K562 (cell line): ENCODE data around the gene GPR107. TPM values are rescaled to one million over a fixed set of nuclear protein-coding genes. Genes with fewer than 3 reads are reported as not detected.

Experiments used
- BACH1 ChIP-seq: fragments of 200-800 bp; sonication (Bioruptor generic); IDR thresholded peaks from 2 replicates; pipeline ENCODE4 v1.6.1; 2016; ENCODE audit warnings: missing genetic modification characterization, missing compliant biosample characterization
- BCL6 ChIP-seq: fragments of 250-450 bp; sonication (Bioruptor Pico); IDR thresholded peaks from 2 replicates; pipeline ENCODE4 v1.4.0; 2020
- C11orf30 ChIP-seq: fragments of 450-650 bp; IDR thresholded peaks from 2 replicates; pipeline ENCODE4 v1.6.1; 2016; ENCODE audit warnings: low read depth, mild to moderate bottlenecking
- E2F3 ChIP-seq: fragments of 250-450 bp; sonication (Bioruptor Pico); IDR thresholded peaks from 2 replicates; pipeline ENCODE4 v1.4.0; 2020; ENCODE audit warnings: mild to moderate bottlenecking
- EHMT2 ChIP-seq: fragments of 450-650 bp; IDR thresholded peaks from 2 replicates; pipeline ENCODE4 v1.6.1; 2018; ENCODE audit warnings: antibody characterized with exemption
- GABPB2 ChIP-seq: fragments of 250-450 bp; sonication (Bioruptor Pico); conservative IDR thresholded peaks from 2 replicates; pipeline ENCODE4 v1.5.1; 2021; ENCODE audit warnings: mild to moderate bottlenecking
- HDAC2 ChIP-seq: fragments of 450-650 bp; IDR thresholded peaks from 2 replicates; pipeline ENCODE4 v1.6.1; 2016; ENCODE audit warnings: mild to moderate bottlenecking
- KDM1A ChIP-seq, 2 experiments: fragments of 450-650 bp; IDR thresholded peaks; 2 replicates each; pipeline ENCODE4 v1.6.1; 2016; ENCODE audit warnings: mild to moderate bottlenecking in 2 of 2
- NFIC ChIP-seq: fragments of 450-650 bp; IDR thresholded peaks from 2 replicates; pipeline ENCODE4 v1.6.1; 2017; ENCODE audit warnings: mild to moderate bottlenecking, inconsistent platforms
- PCBP2 ChIP-seq: fragments of 200-400 bp; formaldehyde crosslinking; IDR thresholded peaks from 2 replicates; pipeline ENCODE4 v1.6.1; 2018; ENCODE audit warnings: low read length, low read depth, mild to moderate bottlenecking, moderate library complexity; ENCODE audit not compliant: poor library complexity, severe bottlenecking
- RB1 ChIP-seq: fragments of 450-650 bp; IDR thresholded peaks from 2 replicates; pipeline ENCODE4 v1.6.1; 2017; ENCODE audit warnings: low read depth, mild to moderate bottlenecking
- SMARCC2 ChIP-seq: fragments of 450-650 bp; IDR thresholded peaks from 2 replicates; pipeline ENCODE4 v1.6.1; 2017; ENCODE audit warnings: antibody characterized with exemption, moderate library complexity, mild to moderate bottlenecking, low read depth
- SMC3 ChIP-seq: conservative IDR thresholded peaks from 2 replicates; pipeline ENCODE4 v1.6.1; 2011; ENCODE audit warnings: low read depth, low read length, improper control_type of control experiment; ENCODE audit not compliant: insufficient read depth
- TAL1 ChIP-seq: fragments of 450-650 bp; IDR thresholded peaks from 2 replicates; pipeline ENCODE4 v1.6.1; 2016; ENCODE audit warnings: mild to moderate bottlenecking
- THRA ChIP-seq: fragments of 450-650 bp; IDR thresholded peaks from 2 replicates; pipeline ENCODE4 v1.6.1; 2017; ENCODE audit warnings: mild to moderate bottlenecking, moderate library complexity
- polyA plus RNA-seq, 8 experiments: library from polyadenylated mRNA; depleted of rRNA in 4 of 8; stranded (reverse) in 5 of 8; unstranded in 3 of 8; fragments of >200 nt; fragmentation: Nextera tagmentation in 2 of 8; fragmentation: Illumina TruSeq in 1 of 8; extraction: Ambion mirVana in 2 of 8; extraction: Trizol in 1 of 8; gene quantifications; 2 replicates each; pipeline versions ENCODE4 v1.2.1 to v1.2.3, GENCODE V29; 2011 to 2014; ENCODE audit warnings: inconsistent platforms in 1 of 8, missing spikeins in 1 of 8
- total RNA-seq, 7 experiments: library from RNA; depleted of rRNA in 6 of 7; stranded (reverse); fragments of >200 nt in 6 of 7; fragmentation: Illumina TruSeq in 2 of 7; extraction: Trizol in 2 of 7; gene quantifications; 2 replicates each; pipeline versions ENCODE4 v1.2.1 to v1.2.3, GENCODE V29; 2011 to 2021; ENCODE audit warnings: low replicate concordance in 1 of 7
- TF ChIP-seq, protein P1 (sequence below): fragments of 250-450 bp; sonication (Bioruptor Pico); IDR thresholded peaks from 2 replicates; pipeline ENCODE4 v1.4.0; 2020
- TF ChIP-seq, protein P2 (sequence below), 2 experiments: fragments of 450-650 bp in 1 of 2; sonication (generic) in 1 of 2; formaldehyde crosslinking in 1 of 2; IDR thresholded peaks in 1 of 2; conservative IDR thresholded peaks in 1 of 2; 2 replicates each; pipeline versions ENCODE4 v1.6.1 to v1.8.1; 2016 to 2023; ENCODE audit warnings: mild to moderate bottlenecking in 2 of 2, moderate library complexity in 2 of 2, inconsistent platforms in 1 of 2, missing genetic modification reagents in 1 of 2
- TF ChIP-seq, protein P3 (sequence below): fragments of 450-650 bp; IDR thresholded peaks from 2 replicates; pipeline ENCODE4 v1.6.1; 2014; ENCODE audit warnings: low read depth, mild to moderate bottlenecking, moderate library complexity, borderline replicate concordance

GPR107 gene
- total and polyA plus RNA-seq, 9 of the 15 experiments (the other 6 are each of a cell fraction or from before 2014, with no cell fraction given): 3.2 to 34.6 (median 14.4) TPM

GRCh38 chr9:130128733-130129431, 75.2 kb downstream of the GPR107 start (continued):
- no peak for TF ChIP-seq BACH1 (tag)
- no peak for TF ChIP-seq EHMT2
- TF ChIP-seq THRA: no peak
- TF ChIP-seq SMC3: no peak
- TF ChIP-seq, protein P1, sequence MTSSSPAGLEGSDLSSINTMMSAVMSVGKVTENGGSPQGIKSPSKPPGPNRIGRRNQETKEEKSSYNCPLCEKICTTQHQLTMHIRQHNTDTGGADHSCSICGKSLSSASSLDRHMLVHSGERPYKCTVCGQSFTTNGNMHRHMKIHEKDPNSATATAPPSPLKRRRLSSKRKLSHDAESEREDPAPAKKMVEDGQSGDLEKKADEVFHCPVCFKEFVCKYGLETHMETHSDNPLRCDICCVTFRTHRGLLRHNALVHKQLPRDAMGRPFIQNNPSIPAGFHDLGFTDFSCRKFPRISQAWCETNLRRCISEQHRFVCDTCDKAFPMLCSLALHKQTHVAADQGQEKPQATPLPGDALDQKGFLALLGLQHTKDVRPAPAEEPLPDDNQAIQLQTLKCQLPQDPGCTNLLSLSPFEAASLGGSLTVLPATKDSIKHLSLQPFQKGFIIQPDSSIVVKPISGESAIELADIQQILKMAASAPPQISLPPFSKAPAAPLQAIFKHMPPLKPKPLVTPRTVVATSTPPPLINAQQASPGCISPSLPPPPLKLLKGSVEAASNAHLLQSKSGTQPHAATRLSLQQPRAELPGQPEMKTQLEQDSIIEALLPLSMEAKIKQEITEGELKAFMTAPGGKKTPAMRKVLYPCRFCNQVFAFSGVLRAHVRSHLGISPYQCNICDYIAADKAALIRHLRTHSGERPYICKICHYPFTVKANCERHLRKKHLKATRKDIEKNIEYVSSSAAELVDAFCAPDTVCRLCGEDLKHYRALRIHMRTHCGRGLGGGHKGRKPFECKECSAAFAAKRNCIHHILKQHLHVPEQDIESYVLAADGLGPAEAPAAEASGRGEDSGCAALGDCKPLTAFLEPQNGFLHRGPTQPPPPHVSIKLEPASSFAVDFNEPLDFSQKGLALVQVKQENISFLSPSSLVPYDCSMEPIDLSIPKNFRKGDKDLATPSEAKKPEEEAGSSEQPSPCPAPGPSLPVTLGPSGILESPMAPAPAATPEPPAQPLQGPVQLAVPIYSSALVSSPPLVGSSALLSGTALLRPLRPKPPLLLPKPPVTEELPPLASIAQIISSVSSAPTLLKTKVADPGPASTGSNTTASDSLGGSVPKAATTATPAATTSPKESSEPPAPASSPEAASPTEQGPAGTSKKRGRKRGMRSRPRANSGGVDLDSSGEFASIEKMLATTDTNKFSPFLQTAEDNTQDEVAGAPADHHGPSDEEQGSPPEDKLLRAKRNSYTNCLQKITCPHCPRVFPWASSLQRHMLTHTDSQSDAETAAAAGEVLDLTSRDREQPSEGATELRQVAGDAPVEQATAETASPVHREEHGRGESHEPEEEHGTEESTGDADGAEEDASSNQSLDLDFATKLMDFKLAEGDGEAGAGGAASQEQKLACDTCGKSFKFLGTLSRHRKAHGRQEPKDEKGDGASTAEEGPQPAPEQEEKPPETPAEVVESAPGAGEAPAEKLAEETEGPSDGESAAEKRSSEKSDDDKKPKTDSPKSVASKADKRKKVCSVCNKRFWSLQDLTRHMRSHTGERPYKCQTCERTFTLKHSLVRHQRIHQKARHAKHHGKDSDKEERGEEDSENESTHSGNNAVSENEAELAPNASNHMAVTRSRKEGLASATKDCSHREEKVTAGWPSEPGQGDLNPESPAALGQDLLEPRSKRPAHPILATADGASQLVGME (CRISPR knock-in tag): no peak
- no peak for TF ChIP-seq E2F3
- no peak for TF ChIP-seq HDAC2
- TF ChIP-seq KDM1A (IDR thresholded peaks at IDR 0.05): peak; percentile 43 to 67; a peak in 3 of 4 replicates
- TF ChIP-seq, protein P2, sequence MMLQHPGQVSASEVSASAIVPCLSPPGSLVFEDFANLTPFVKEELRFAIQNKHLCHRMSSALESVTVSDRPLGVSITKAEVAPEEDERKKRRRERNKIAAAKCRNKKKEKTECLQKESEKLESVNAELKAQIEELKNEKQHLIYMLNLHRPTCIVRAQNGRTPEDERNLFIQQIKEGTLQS (IDR thresholded peaks at IDR 0.05): peak; percentile 65; the same call in 1 of the 2 replicates
- TF ChIP-seq, protein P2 (CRISPR knock-in tag; conservative IDR thresholded peaks at IDR 0.05): no peak
- TF ChIP-seq C11orf30: peak; percentile 25
- TF ChIP-seq, protein P3, sequence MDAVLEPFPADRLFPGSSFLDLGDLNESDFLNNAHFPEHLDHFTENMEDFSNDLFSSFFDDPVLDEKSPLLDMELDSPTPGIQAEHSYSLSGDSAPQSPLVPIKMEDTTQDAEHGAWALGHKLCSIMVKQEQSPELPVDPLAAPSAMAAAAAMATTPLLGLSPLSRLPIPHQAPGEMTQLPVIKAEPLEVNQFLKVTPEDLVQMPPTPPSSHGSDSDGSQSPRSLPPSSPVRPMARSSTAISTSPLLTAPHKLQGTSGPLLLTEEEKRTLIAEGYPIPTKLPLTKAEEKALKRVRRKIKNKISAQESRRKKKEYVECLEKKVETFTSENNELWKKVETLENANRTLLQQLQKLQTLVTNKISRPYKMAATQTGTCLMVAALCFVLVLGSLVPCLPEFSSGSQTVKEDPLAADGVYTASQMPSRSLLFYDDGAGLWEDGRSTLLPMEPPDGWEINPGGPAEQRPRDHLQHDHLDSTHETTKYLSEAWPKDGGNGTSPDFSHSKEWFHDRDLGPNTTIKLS: no peak
- TF ChIP-seq NFIC: no peak
- TF ChIP-seq GABPB2: no peak
- no peak for TF ChIP-seq PCBP2
- no peak for TF ChIP-seq RB1
- TF ChIP-seq TAL1: no peak
- no peak for TF ChIP-seq BCL6 (CRISPR knock-in tag)
- TF ChIP-seq SMARCC2: no peak
